GM18517 (cell line): Measurements from ENCODE around the gene LHX6.

Experiments
- ATAC-seq: cut with Tn5 transposase; IDR thresholded peaks from one replicate; pipeline ENCODE4 v1.9.1; 2021; ENCODE audit warnings: mild to moderate bottlenecking, moderate library complexity; ENCODE audit not compliant: unreplicated experiment

Gene LHX6

DNA sequence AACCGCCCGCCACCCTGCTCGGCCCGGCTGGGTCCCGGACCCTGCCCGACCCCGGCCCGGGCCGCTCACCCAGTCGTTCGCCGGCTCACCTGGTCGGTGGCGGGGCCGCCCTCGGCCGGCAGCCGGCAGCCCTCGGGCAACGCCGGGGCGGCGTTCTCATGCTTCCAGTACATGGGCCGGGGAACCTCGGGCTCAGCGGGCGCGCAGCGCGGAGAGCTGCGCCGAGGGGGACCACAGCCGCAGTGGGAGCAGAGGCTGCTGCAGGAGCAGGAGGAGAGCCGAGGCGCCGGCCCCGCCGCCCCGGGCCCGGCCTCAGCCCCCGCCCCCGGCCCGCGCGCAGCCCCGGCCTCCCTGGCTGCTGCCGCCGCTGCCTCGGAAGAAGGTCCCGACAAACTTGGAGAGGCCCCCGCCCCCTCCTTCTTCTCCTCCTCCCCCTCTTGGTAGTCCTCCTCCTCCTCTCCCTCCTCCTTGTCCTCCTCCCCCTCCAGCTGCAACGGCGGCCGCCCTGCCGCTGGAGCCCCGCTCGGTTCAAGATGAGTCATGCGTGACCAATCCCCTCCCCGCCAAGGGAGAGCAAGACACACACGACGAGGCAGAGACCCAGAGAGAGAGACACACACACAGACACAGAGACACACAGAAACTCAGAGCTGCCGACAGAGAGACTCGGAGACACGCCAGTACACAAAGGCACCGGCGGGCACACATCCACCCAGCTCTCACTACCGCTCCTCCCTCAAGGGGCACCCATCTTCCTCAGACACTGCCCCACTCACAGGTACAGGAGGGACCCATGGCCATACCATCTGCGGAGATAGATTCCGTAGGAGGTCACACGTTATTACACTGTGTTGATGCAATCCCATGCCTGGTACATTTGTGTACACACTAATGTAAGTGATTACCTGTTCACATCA, at the start of gene LHX6:
LHX6 (minus strand) TSS at position 390 of the 917 bp plus-strand sequence; CDS start at position 173, 217 bp downstream.
- no peak for ATAC-seq

GRCh38 chr9:122277285-122277897, 48.6 kb upstream of the LHX6 start:
- no peak for ATAC-seq

- ATAC-seq = no peak
These were observed 47.3 kb upstream of the LHX6 start for GRCh38 chr9:122276096-122276495.

DNA sequence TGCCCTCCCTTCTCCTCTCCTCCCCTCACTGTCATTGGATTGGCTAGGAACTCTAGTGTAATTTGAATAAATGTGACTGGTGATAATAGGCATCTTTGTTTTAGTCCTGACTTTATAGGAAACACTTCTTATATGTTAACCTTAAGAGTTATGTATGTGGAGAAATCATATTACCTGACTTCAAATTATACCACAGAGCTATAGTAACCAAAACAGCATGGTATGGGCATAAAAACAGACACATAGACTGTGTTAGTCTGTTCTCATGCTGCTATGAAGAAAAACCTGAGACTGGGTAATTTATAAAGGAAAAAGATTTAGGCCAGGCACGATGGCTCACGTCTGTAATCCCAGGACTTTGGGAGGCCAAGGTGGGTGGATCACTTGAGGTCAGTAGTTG, 45.3 kb upstream of the LHX6 start:
- ATAC-seq = no peak

- ATAC-seq = no peak
These were observed 39.5 kb upstream of the LHX6 start for GRCh38 chr9:122268041-122268814.

DNA sequence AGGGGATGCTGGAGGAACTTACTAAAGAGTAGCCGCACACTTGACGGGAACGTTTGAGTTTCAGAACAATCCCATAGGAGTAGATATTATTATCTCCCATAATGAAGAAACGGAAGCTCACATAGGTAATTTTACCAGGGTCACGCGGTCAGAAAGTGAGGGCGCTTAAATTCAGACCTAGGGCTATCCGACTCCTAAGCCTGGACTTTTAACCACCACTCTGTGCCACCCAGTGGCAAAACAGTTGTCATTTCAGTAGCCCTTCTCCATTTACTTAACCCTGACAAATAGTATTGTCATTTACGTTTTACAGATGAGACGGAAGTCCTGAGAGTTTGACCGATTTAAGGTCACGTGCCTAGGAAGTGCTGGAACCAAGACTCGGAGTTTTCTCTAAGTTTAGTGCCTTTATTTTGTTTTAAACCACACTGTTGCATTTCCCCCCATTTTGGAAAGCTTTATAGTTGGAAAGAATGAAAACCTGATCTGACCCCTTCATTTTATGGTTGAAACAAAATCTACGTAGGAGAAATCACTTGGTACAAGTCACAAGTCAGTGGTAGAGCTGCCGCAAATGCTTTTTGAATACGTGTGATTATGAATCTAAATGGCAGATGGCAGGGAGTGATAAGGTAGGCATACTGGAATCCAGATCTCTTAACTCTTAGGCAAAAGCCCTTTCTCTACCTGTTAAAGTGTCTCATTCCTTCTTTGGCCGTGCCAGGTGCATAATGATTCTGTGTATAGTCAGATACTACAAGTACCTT, 36.6 kb upstream of the LHX6 start:
- peak; percentile 52 for ATAC-seq

DNA sequence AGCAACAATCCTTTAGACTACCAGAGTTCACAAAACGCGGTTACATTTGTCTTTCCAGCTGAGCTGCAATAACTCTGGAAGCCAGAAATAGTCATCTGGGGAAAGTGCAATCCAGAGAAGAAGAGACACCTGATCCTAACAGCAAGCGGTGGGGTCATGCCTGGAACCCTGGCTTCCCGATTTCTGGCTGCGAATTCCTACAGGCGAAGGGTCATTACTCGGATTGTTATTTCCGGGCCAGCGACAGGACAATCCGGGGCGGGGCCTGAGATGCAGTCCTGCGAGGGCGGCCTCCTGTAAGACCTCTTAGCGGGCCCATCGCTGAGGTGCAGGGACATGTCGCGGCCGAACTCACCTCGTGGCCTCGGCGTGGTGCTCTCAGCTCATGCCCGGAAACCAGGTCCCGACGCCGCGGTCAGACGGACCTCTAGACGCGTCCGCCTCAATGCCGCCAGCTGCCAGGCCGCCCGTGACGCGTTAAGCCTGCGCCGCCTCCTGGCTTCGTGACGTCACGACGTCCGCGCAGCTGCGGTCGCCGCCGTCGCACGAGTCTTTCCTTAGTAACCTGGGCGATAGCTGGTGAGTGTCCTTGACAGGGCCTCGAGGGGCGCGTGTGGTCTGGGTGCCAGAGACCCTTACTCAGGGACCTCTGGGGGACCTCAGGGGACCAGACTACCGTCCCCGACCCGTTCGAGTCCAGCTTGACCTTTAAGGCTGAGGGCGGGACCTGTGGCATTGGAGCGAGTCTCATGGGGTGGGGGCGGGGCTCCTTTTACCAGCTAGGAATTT, 35.8 kb upstream of the LHX6 start, which contains the start of the genes MRRF and RBM18:
MRRF (plus strand) TSS at position 523 of the 789 bp plus-strand sequence. CDS start 6,010 bp downstream, outside the sequence.
RBM18 (minus strand) TSS at position 481 of the 789 bp plus-strand sequence. CDS start 3,348 bp downstream, outside the sequence.
- ATAC-seq = peak; percentile 82

DNA sequence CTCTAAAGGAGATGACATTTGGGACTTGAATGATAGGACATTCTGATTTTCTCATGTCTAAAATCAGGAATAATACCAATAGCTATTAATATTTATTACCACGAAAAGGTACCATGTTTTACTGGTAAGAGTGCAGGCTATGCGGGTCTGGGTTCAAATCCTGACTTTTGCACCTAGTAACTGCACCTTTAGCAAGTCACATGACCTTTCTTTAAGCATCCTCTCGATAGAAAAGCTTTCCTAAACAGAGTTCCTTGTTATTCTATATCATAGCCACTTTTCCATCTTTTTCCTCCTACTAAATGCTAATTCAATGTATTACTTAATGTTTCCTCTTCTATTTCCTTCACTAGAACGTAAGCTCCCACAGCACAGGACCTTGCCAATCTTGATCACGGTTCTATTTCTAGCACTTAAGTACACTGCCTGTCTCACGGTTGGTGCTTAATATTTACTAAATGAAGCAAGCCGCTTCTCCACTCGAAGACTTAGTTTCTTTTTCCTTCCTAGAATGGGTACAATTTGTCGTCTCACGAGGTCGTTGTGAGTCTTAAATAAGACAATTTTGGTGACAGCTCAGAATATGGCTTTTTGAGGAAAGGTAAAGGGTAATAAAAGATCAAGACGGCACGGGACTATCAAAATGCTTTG, 35.1 kb upstream of the LHX6 start:
- ATAC-seq = no peak

DNA sequence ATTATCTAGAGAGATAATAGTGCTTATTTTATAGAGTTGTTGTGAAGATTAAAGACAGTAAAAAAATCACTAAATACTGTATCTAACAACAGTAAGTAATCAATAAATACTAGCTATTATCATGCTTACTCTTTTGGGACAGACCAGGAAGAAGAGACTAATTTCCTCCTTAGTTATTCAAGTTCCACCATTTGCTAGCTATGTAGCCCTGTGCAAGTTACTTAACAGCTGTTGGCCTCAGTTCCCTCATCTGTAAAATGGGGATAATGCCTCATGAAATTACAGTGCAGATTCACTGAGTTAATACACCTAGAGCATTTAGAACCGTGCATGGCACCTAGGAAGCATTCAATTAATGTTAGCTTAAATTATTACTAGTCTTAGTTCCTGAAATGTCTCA, 33.3 kb upstream of the LHX6 start:
- ATAC-seq = no peak

DNA sequence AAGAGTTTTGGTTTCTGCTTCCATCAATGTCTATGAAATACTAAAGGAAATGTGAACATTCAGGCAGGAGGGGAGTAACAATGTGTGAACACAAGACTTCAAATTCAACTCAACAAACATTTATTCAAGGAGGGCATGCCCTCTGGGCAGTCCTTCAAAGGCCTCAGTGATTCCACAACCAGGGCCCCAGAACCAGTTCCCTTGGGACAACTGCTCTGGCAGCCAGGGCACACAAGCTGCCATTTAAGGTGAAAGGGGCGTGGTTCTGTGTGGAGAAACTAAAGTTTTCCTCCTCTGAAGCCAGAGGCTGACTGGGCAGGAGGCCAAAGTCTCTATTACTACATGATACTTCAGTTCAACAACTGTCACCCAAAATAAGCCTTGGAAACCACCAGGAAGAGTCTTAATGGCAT, 32.7 kb upstream of the LHX6 start:
- ATAC-seq = no peak

- no peak for ATAC-seq
These were observed 30.2 kb upstream of the LHX6 start for GRCh38 chr9:122258886-122259415.

DNA sequence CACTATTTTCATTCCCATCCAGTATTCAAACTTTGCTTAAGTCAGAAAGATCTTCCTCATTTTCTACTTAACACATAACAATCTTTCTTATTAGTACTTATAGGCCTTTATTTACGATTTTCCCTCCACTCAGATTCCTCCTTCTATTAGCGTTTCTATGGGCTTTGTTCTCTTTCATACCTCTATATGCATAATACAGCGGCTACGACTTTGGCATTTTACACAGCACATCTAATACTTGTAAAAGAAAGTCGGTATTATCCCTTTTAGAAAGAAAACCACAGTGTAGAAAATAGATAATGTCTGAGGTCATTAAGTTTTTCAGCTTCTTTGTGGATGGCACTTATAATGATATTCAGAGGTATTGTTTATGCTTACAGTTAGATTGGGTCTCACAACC, 27.4 kb upstream of the LHX6 start:
- no peak for ATAC-seq

DNA sequence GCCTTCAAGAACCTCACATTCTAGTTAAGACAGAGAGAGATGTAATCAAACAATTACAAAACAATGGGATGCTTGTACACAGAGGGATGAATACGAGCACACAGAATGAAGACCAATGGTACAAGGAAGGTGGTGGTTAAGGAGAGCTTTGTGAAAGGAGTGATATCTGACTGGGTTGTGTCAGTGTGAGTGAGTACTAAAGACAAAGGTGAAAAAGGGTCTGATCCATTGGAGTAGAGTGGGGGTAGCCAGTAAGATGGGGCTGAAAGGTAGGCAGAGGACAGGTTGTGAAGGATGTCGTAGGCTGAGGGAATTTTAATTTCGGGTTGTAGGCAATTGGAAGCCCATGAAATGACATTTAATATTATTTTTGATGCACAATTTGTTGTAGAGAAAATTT, 26.0 kb upstream of the LHX6 start:
- no peak for ATAC-seq

DNA sequence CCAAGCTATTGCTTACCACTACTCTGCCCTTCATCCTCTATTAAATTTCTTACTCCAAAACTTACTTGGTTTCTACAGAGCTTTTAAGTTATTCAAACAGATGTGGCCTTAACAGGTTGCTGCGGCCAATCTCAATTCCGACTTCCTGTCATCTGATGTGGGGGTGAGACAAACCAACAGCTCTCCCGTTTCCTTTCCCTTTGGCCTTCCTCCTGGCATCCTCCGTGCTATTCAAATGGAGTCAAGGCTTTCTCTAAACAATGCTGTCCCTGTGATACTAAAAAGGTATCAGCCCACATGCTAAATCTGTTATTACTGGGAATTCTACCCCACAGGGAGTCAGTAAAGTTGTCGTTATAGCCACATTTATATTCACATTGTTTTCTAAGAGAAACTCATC, 24.0 kb upstream of the LHX6 start:
- no peak for ATAC-seq

- no peak for ATAC-seq
These were observed 22.6 kb upstream of the LHX6 start for GRCh38 chr9:122251351-122251750.

- no peak for ATAC-seq
These were observed 19.7 kb upstream of the LHX6 start for GRCh38 chr9:122248448-122248865.

- no peak for ATAC-seq
These were observed 17.9 kb upstream of the LHX6 start for GRCh38 chr9:122246666-122247065.

DNA sequence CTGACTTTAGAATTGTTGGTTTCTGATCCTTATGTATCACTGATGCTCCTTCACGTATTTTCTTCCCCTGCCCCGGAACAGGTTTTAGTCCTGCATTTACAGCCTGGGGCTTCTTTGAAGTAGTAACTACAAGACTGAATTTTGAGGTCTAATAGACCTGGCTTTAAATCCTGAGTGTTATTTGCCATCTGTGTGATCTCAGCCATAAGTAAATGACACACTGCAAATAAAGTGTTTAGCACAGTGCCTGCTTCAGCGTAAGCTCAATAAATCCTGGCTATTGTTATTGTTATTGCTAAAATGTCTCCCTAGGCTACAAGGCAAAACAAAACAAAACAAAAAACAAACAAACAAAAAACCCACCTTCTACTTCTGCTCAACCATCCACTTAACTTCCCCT, 15.6 kb upstream of the LHX6 start:
- ATAC-seq = no peak

- ATAC-seq = no peak
These were observed 11.0 kb upstream of the LHX6 start for GRCh38 chr9:122239722-122240121.
